HCT116 (cell line): ENCODE measurements around the gene ADRM1. TPM values are rescaled to one million over a fixed set of nuclear protein-coding genes. Genes with fewer than 3 reads are reported as not detected.

Experiments used
- ATAC-seq: fragments of 200-7000 bp; cut with Tn5 transposase; 2 replicates; pipeline ENCODE4 v1.9.1; 2020; ENCODE audit warnings: mild to moderate bottlenecking, moderate library complexity
- BruUV-seq: library from RNA; stranded (reverse); fragments of 400-500 nt; replicated peaks from 2 replicates; lab custom pipeline; 2021; lab: Mats Ljungman, UMichigan
- CTCF ChIA-PET: fragments of 300-600 bp; sonication (Branson Sonifier 250); formaldehyde crosslinking; loops from one replicate; lab custom pipeline; 2021; ENCODE audit warnings: antibody characterized with exemption; lab: Charles Lee
- POLR2A ChIA-PET: fragments of 300-600, 350-600 bp; sonication (Branson Sonifier 250); formaldehyde crosslinking; loops from one replicate; lab custom pipeline; 2021; ENCODE audit warnings: antibody characterized with exemption; lab: Charles Lee
- RAD21 ChIA-PET, 2 experiments: fragments of 300-600 bp; sonication (Branson Sonifier 250); formaldehyde crosslinking; loops; one replicate each; lab custom pipeline; 2023; ENCODE audit warnings: low total read pairs in 2 of 2; ENCODE audit not compliant: uncharacterized antibody in 2 of 2, unreplicated experiment in 2 of 2, low non-redundant PET in 1 of 2; lab: Charles Lee
- DNase-seq: peaks from one replicate; pipeline ENCODE4 v3.0.0-alpha.2; 2010; ENCODE audit warnings: low read depth, low spot score
- H2AFZ ChIP-seq: fragments of 200-600 bp; shearing (Covaris generic), sonication (generic); 2 replicates; pipeline ENCODE4 v1.6.1; 2017; ENCODE audit warnings: low read depth, mixed run types, mixed read lengths, antibody characterized with exemption, low read length; ENCODE audit not compliant: poor library complexity, severe bottlenecking
- H3K27ac ChIP-seq: 2 replicates; pipeline ENCODE4 v1.5.1; 2012; ENCODE audit warnings: low read depth, low read length
- H3K27me3 ChIP-seq: fragments of 200-600 bp; sonication (generic); 2 replicates; pipeline ENCODE4 v1.6.1; 2016; ENCODE audit warnings: mixed run types, low read length, mixed read lengths; ENCODE audit not compliant: insufficient read depth
- H3K36me3 ChIP-seq, 2 experiments: fragments of 200-500 bp in 1 of 2; fragments of 200-600 bp in 1 of 2; sonication (Bioruptor generic) in 1 of 2; sonication (generic) in 1 of 2; 2 replicates each; pipeline versions ENCODE4 v1.5.1 to v1.6.1; 2014 to 2016; ENCODE audit warnings: low read length in 2 of 2, inconsistent platforms in 1 of 2, mixed read lengths in 1 of 2, mixed run types in 1 of 2; ENCODE audit not compliant: insufficient read depth in 2 of 2, control insufficient read depth in 1 of 2
- H3K4me1 ChIP-seq, 2 experiments: fragments of 200-600 bp in 1 of 2; sonication (generic) in 1 of 2; 2 replicates each; pipeline versions ENCODE4 v1.5.1 to v1.6.1; 2012 to 2017; ENCODE audit warnings: low read length in 2 of 2, inconsistent platforms in 1 of 2, mild to moderate bottlenecking in 1 of 2, mixed read lengths in 1 of 2, mixed run types in 1 of 2, moderate library complexity in 1 of 2; ENCODE audit not compliant: insufficient read depth in 2 of 2, control insufficient read depth in 1 of 2
- H3K4me2 ChIP-seq: fragments of 200-600 bp; sonication (generic); 2 replicates; pipeline ENCODE4 v1.6.1; 2017; ENCODE audit warnings: mixed run types, low read length, mixed read lengths
- H3K4me3 ChIP-seq, 2 experiments: fragments of 200-600 bp in 1 of 2; sonication (generic) in 1 of 2; replicated peaks in 1 of 2; 2 replicates each; pipeline ENCODE4 v1.5.1; 2011 to 2016; ENCODE audit warnings: low read length in 2 of 2, control low read depth in 1 of 2, low read depth in 1 of 2, mild to moderate bottlenecking in 1 of 2, mixed read lengths in 1 of 2, mixed run types in 1 of 2
- H3K79me2 ChIP-seq: fragments of 200-600 bp; sonication (generic); 2 replicates; pipeline ENCODE4 v1.6.1; 2017; ENCODE audit warnings: mild to moderate bottlenecking, mixed run types, low read length, moderate library complexity, mixed read lengths; ENCODE audit not compliant: insufficient read depth
- H3K9ac ChIP-seq: fragments of 200-600 bp; sonication (generic); 2 replicates; pipeline ENCODE4 v1.6.1; 2016; ENCODE audit warnings: low read length, mixed read lengths
- H3K9me2 ChIP-seq: fragments of 200-600 bp; sonication (generic), shearing (Covaris generic); 2 replicates; pipeline ENCODE4 v1.6.1; 2017; ENCODE audit warnings: mixed run types, mild to moderate bottlenecking, moderate library complexity; ENCODE audit not compliant: insufficient read depth
- H3K9me3 ChIP-seq, 2 experiments: fragments of 200-500 bp in 1 of 2; fragments of 200-600 bp in 1 of 2; sonication (Bioruptor generic) in 1 of 2; sonication (generic) in 1 of 2; 2 replicates each; pipeline ENCODE4 v1.6.1; 2014 to 2017; ENCODE audit warnings: low read length in 2 of 2, mixed read lengths in 2 of 2, inconsistent platforms in 1 of 2, low read depth in 1 of 2, mild to moderate bottlenecking in 1 of 2, mixed run types in 1 of 2, moderate library complexity in 1 of 2; ENCODE audit not compliant: control insufficient read depth in 1 of 2, insufficient read depth in 1 of 2
- H4K20me1 ChIP-seq: fragments of 200-600 bp; sonication (generic), shearing (Covaris generic); 2 replicates; pipeline ENCODE4 v1.6.1; 2017; ENCODE audit warnings: mixed run types, mild to moderate bottlenecking, moderate library complexity; ENCODE audit not compliant: insufficient read depth
- ATF3 ChIP-seq: IDR thresholded peaks from 2 replicates; pipeline ENCODE4 v1.6.1; 2012
- EGR1 ChIP-seq: IDR thresholded peaks from 2 replicates; pipeline ENCODE4 v1.6.1; 2012; ENCODE audit warnings: low read depth
- EZH2phosphoT487 ChIP-seq: fragments of 200-600 bp; IDR thresholded peaks from 2 replicates; pipeline ENCODE4 v1.6.1; 2018; ENCODE audit warnings: antibody characterized with exemption, borderline replicate concordance
- FOSL1 ChIP-seq: IDR thresholded peaks from 2 replicates; pipeline ENCODE4 v1.6.1; 2012; ENCODE audit warnings: low read depth
- MAX ChIP-seq: IDR thresholded peaks from 2 replicates; pipeline ENCODE4 v1.6.1; 2012
- POLR2A ChIP-seq: IDR thresholded peaks from 2 replicates; pipeline ENCODE4 v1.7.0; 2011; ENCODE audit warnings: borderline replicate concordance; ENCODE audit not compliant: insufficient read depth, insufficient read length; ENCODE audit errors: extremely low read depth
- POLR2AphosphoS5 ChIP-seq: IDR thresholded peaks from 2 replicates; pipeline ENCODE4 v1.6.1; 2011; ENCODE audit warnings: mild to moderate bottlenecking, low read depth, low read length, moderate library complexity
- SIN3A ChIP-seq: IDR thresholded peaks from 2 replicates; pipeline ENCODE4 v1.6.1; 2012; ENCODE audit warnings: low read depth
- SRF ChIP-seq: IDR thresholded peaks from 2 replicates; pipeline ENCODE4 v1.6.1; 2012; ENCODE audit warnings: low read depth
- ZBTB33 ChIP-seq: IDR thresholded peaks from 2 replicates; pipeline ENCODE4 v1.6.1; 2011; ENCODE audit warnings: mild to moderate bottlenecking, low read length, moderate library complexity; ENCODE audit not compliant: insufficient replicate concordance; ENCODE audit errors: extremely low read depth
- ZNF274 ChIP-seq: fragments of 200-500 bp; sonication (Bioruptor generic); IDR thresholded peaks from 2 replicates; pipeline ENCODE4 v1.6.1; 2014; ENCODE audit warnings: mild to moderate bottlenecking, low read depth, low read length, inconsistent platforms
- intact Hi-C: fragments of 100-400 bp; cut with micrococcal nuclease; formaldehyde crosslinking; loops from 2 replicates; pipeline ENCODE4 v1.10.0; 2022
- total RNA-seq: library from RNA; stranded (reverse); gene quantifications from one replicate; pipeline ENCODE4 v1.2.1, GENCODE V29; 2021; ENCODE audit not compliant: unreplicated experiment

Gene ADRM1
- total RNA-seq, 1 experiment from 2014 or later = 158 TPM

- CTCF ChIA-PET = interaction anchor here (1.2 kb wide), 1 partner anchor 55 kb away, joined by 5 read pairs; no protein-coding TSS in a partner anchor
- Histone ChIP-seq H3K27ac (no peak overlapping the region), H3K79me2 (no peaks in the 10 kb centered on the region), H4K20me1 (no peaks in the 10 kb centered on the region), H3K9me3 (no peaks in the 10 kb centered on the region), H3K4me2 (no peak overlapping the region), H3K9me2 (no peaks in the 10 kb centered on the region), H3K9ac (no peak overlapping the region), H3K36me3 (peaks cover 18 to 44% of the 10 kb centered on the region in 2 experiments; a peak in 3 of 4 replicates), H3K4me1 (no peaks in the 10 kb centered on the region), H2AFZ (no peak overlapping the region), H3K4me3 (no peak overlapping the region), H3K27me3 (no peaks in the 10 kb centered on the region)
- ATAC-seq (peak; percentile 22; the same call in 1 of the 2 replicates), DNase-seq (no peak)
- POLR2A ChIA-PET = no interaction called here
- BruUV-seq = no TSS peak
- intact Hi-C loops = no loop called here
- no peak for TF ChIP-seq FOSL1
- no peak for TF ChIP-seq EGR1
- TF ChIP-seq ZNF274 = no peak
- no peak for TF ChIP-seq POLR2AphosphoS5
- TF ChIP-seq SRF = no peak
- RAD21 ChIA-PET = interaction anchor here (1.0 kb wide), 2 partner anchors 47 to 55 kb away, joined by 3 read pairs; no protein-coding TSS in a partner anchor
These were observed 25.1 kb downstream of the ADRM1 start for GRCh38 chr20:62327726-62328495.

GRCh38 chr20:62328684-62329388 is 26.0 kb downstream of the ADRM1 start:
- intact Hi-C loops = no loop called here
- Histone ChIP-seq H3K4me3 (no peak overlapping the region), H3K9ac (no peak overlapping the region), H3K9me2 (no peaks in the 10 kb centered on the region), H3K9me3 (no peaks in the 10 kb centered on the region), H3K79me2 (no peaks in the 10 kb centered on the region), H2AFZ (no peak overlapping the region), H3K4me2 (no peak overlapping the region), H3K36me3 (peaks cover 18 to 44% of the 10 kb centered on the region in 2 experiments; a peak in 3 of 4 replicates)
- ChIA-PET POLR2A (no interaction called here), CTCF (interaction anchor here (1.2 kb wide), 1 partner anchor 54 kb away, joined by 5 read pairs; no protein-coding TSS in a partner anchor)
- no peak for DNase-seq
- no TSS peak for BruUV-seq
- TF ChIP-seq MAX (no peak), ATF3 (no peak), EZH2phosphoT487 (no peak), ZBTB33 (no peak), FOSL1 (no peak), SIN3A (no peak), POLR2A (no peak)
- TF ChIP-seq, all 23 proteins: peak for 0
- Histone ChIP-seq H3K4me1 (no peaks in the 10 kb centered on the region), H3K27me3 (no peaks in the 10 kb centered on the region), H3K27ac (no peak overlapping the region), H4K20me1 (no peaks in the 10 kb centered on the region)
- no peak for ATAC-seq
- RAD21 ChIA-PET = interaction anchor here (1.0 kb wide), 2 partner anchors 46 to 54 kb away, joined by 3 read pairs; no protein-coding TSS in a partner anchor
